GM21825 (cell line): ENCODE measurements around the gene CMPK1.
"Not testable (repeated sequence)": the region's sequence is repeated elsewhere in the genome, so short reads cannot be mapped to it uniquely, and the experiment has no call there.

Experiments used
- ATAC-seq: cut with Tn5 transposase; IDR thresholded peaks from one replicate; pipeline ENCODE4 v1.9.1; 2021; ENCODE audit warnings: mild to moderate bottlenecking, moderate library complexity; ENCODE audit not compliant: unreplicated experiment

The CMPK1 gene

DNA sequence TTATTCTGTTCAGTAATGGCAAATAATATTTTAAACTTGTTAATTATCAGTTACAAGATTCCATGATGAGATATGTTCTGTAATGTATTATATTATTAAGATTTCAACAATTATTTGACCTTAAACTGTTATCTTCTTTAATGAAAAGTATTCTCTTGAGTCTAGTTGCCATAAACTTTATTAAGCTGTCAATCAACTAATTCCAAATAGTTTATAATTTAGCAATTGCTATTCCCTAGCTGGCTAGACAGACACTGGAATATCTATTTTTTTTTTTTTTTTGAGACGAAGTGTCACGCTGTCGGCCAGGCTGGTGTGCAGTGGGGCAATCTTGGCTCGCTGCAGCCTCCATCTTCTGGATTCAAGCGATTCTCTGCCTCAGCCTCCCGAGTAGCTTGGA, 3.8 kb downstream of the CMPK1 start:
- ATAC-seq = no peak

DNA sequence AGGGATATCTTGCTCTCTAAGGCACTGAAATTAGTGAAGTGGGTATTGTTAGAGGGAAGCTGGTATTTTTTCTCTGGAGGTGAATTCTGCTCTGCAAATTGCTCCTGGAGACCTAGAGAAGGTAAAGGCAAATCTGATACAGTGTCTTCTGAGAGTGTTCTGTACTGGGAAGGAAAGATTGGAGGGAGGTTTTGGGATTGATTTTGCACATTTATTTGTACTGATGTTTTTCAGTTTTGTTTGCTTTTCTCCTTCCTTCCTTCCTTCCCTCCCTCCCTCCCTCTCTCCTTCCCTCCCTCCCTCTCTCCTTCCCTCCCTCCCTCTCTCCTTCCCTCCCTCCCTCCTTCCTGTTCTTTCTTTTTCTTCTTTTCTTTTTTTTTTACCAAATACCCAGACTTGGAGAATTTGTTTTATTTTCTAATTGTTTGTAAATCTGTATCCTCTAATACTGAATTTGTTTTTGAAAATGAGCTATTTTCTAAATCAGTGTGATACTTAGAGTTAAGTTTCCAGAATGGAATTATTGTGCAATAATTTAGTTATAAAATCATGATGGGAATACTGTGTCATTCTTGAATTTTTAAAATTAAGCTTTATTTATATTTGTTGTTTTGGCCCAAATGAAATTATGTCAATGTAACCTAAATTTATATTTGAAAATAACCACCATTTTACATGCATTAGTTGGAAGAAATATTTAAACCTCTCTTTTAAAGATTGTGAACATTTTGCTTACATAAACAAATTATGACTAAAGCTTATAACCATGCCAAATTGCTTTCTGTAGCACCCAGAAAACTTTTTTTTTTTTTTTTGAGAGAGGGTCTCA, 4.9 kb downstream of the CMPK1 start:
- no peak for ATAC-seq

DNA sequence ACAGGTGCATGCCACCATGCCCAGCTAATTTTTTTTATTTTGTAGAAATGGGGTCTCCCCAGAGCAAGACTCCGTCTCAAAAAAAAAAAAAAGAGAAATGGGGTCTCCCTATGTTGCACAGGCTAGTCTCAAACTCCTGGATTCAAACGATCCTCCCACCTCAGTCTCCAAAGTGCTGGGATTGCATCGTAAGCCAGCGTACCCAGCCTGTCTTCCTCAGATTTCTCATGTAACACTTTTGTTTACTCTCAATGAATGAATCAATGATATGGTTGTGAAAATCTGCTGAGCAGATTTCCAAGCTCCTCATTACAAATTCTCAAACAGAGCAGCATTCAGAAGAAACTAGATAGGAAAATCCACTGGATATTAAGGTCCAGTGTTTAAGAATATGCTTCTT, 6.6 kb downstream of the CMPK1 start:
- ATAC-seq = no peak

DNA sequence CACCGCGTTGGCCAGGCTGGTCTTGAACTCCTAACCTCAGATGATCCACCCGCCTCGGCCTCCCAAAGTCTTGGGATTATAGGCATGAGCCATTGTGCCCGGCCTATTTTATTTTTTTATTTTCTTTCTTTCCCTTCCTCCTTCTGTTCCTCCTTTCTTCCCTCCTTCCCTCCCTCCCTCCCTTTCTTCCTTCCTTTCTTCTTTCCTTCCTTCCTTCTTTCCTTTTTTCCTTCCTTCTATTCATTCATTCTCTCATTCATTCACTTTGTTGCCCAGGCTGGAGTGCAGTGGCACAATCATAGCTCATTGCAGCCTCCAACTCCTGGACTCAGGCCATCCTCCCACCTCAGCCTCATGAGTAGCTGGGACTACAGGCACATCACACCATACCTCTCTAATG, 13.4 kb downstream of the CMPK1 start:
- ATAC-seq = not testable (repeated sequence)

DNA sequence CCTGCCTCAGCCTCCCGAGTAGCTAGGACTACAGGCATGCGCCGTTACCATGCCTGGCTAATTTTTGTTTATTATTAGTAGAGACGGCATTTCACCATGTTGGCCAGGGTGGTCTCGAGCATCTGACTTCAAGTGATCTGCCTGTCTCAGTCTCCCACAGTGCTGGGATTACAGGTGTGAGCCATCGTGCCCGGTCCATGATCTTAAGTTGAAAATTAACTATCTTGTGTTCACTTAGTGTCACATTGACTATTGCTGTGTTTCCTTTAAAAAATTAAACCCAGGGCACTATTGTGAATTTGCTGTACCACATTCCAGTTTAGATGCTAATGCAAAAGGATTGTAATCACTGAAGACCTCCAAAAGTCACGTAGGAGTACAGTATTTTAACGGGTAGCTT, 14.1 kb downstream of the CMPK1 start:
- ATAC-seq = no peak

DNA sequence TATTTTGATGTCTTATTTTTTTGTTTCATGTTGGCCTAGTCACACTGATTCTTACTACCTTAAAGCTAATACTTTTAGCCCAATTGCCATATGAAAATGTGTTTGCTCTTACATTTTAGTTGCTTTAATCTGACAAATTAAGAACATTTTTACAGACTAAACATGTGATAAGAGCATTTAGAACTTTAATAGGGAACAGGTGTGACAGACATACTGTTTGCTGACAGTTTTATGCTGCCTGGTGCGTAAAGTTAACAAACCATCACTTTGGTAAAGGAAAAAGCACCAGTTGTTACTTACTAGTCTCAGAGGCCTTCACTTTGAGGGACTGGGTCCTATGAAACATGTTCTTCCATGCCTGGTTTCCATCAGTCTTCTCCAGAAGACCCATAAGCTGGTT, 14.7 kb downstream of the CMPK1 start:
- no peak for ATAC-seq

DNA sequence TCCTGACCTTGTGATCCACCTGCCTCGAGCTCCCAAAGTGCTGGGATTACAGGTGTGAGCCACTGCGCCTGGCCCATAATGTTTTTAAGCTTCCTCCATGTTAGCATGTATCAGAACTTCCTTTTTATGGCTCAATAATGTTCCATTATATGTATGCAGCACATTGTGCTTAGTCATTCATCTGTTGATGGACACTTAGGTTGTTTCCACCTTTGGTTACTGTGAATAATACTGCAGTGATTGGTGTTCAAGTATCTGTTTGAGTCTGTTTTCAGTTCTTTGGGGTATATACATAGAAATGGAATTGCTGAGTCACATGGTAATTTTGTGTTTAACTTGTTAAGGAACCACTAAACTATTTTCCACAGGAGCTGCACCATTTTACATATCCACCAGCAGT, 17.7 kb downstream of the CMPK1 start:
- ATAC-seq = no peak

DNA sequence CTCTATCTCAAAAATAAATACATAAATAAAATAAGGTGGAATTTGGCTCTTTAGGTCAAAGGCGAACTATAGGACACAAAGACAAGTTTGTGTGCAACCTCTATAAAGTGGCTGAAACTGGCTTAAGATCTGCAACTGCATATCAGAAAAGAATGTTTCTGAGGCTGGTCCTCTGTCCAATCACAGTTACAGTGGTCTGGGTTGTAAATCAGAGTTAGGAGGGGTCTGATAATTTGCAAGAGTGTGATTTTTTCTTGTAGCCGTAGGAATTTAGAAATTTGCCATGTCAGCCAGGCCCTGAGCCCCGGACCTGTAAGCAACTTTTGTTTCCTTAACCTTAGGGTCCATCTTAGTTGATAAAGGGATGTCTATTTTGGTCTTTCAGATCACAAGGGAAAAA, 27.8 kb downstream of the CMPK1 start:
- no peak for ATAC-seq

DNA sequence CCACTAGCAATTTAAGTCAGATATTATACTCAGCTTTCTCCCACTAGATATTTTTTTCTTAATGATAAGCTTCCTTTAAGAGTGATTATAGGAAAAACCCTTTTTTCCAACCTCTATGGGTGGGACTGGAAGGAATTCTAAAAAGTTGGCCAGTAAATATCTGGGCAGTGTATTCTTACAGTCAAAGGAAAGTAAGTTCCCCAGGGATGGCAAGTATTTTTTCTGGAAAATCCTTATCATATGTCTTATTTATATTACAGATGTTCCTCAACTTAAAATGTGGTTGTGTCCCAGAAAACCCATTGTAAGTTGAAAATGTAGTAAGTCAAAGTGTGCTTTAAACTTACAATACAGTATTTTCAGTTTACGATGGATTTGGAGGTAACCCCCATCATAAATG, 29.2 kb downstream of the CMPK1 start:
- no peak for ATAC-seq

DNA sequence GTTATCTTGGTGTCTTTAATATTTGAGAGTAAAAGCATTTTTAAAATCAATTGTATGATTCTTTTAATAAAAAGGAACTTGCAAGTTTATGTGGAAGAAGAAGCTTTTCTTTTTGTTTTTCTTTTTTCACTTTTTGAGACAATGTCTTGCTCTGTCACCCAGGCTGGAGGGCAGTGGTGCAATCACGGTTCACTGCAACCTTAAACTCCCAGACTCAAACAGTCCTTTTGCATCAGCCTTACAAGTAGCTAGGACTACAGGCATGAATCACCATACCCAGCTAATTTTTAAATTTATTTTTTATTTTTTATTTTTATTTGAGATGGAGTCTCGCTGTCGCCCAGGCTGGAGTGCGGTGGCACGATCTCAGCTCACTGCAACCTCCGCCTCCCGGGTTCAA, 34.1 kb downstream of the CMPK1 start:
- no peak for ATAC-seq

DNA sequence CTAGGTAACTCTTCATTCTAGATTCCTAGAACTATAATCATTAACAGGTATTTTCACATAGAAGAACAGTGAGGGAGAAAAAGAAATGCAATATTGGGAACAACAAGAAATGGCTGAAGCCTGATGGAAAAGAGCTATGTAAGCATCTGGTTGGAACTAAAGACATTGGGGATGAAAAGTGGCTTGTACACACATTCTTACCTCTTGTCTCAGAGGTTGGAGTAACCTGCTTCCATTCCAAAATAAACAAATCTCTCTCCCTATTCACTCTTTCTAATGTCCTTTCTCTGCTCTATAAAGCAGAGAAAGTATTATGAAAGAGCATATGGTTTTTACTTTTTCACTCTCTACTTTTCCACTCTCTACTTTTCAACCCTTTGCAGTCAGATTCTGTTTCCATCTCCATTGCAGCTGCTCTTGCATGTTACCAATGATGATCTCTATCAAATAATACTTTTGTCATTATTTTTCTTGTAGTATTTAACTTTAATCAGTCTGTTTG, 37.5 kb downstream of the CMPK1 start:
- ATAC-seq = no peak

DNA sequence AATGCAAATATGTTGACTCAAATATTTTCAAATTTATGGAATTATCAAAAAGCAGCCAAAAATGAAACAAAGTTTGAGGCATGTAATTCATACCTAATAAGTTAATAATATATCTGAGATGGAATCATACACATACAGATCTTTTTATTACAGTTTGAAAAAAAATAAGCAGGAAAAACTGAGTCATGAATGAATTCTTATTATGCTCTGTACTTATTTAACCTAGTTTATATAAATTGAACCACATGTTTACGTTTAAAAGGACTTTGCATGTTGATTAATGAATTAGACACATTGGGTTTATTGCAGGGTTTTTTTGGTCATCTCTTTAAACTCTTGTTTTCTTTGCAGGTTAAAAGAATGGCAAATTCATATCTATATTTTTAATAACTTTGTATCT, 40.9 kb downstream of the CMPK1 start:
- no peak for ATAC-seq

DNA sequence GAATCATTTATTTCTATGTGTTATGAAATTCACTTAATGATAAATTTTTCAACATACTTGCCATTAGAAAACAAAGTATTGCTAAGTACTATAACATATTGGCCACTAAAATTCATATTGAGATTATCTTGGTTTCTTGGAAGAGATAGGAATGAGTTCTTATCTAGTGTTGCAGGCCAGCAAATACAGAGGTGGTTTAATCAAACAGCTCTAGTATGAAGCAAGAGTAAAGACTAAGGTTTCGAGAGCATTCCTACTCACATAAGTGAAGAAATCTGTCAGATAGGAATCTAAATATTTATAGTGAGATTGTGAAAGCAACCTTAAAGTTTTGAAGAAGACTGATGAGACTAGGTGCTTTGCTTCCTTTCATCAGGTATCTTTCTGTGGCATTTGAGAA, 44.6 kb downstream of the CMPK1 start:
- no peak for ATAC-seq

DNA sequence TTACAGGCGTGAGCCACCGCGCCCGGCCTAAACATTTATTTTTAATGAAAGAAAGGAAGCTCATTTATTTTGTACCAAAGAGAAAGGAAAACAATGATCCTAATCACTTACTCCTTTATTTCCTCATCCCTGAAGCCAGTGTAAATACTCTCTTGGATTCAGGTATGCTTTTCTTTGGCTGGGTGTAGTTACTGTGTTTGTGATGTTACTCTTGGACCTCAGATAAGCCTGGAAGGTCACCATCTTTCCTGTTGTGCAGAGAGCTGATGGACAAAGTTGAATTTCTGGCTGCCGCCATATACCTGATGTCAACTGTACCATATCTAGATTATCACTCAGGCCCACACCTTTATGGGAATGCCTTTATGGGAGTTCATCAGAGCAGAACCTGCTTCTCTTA, 47.1 kb downstream of the CMPK1 start:
- ATAC-seq = no peak

DNA sequence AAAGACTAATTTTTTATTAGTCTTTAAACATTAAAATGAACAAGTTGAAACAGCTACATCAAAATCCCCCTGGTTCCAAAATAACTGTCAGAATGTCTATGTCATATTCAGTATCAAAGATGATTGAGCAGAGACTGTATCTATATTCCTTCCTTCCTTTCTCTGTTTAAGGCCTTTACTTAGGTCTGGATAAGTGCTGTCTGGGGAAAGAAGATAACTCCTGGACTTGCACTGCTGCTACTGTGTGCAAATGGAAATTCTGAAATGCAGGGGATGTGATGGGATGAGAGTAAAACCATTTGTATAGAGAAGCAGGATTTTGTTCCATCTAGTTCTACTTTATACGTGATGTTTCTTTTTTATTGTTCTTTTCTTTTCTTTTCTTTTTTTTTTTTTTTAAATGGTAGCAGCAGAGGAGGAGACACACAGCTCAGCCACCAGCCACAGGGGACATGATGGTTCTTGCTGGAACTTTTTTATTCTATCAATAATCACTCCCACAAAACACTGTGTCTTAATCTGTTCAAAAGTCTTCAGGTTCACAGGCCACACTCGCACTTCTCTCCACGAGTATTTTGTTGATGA, 48.9 kb downstream of the CMPK1 start:
- ATAC-seq = no peak

DNA sequence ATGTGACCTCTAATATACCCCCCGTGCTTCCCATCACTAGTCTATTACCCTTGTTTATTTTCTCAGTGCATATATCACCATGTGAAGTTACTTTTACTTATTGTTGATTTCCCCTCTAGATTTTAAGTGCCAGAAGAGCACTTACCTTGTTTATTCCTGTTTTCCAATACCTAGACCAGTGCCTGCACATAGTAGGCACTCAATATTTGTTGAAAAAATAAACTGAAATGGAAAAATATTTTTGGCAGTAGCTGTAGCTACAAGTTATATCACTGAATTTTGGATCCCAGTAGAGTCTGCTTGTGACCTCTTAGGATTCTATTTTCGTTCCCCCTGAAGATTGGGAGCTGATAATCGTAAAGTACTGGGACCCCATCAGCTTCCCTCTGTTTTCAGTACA, 50.5 kb downstream of the CMPK1 start:
- ATAC-seq = no peak

DNA sequence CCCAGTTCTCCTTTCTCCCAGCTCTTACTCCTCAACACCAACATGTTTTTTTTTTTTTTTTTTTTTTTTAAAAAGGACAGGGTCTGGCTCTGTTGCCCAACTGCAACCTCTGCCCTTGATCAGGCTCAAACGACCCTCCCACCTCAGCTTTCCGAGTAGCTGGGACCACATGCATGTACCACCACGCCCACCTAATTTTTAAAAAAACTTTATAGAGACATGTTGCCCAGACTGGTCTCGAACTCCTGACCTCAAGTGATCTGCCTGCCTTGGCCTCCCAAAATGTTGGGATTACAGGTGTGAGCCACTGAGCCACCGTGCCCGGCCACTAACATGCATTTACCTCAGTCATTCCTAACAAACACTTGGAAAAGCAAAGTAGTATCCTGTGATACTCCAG, 51.4 kb downstream of the CMPK1 start:
- ATAC-seq = no peak

DNA sequence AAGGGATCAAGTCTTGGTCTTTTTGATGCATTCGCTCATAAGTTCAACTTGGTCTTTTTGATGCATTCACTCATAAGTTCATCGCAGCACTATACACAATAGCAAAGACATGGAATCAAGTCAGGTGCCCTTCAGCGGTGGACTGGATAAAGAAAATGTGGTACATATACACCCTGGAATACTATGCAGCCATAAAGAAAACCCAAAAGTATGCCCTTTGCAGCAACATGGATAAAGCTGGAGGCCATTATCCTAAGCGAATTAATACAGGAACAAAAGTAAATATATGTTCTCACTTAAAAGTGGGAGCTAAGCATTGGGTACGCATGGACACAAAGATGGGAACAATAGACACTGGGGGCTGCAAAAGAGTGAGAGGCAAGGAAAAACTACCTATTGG, 52.7 kb downstream of the CMPK1 start:
- no peak for ATAC-seq

DNA sequence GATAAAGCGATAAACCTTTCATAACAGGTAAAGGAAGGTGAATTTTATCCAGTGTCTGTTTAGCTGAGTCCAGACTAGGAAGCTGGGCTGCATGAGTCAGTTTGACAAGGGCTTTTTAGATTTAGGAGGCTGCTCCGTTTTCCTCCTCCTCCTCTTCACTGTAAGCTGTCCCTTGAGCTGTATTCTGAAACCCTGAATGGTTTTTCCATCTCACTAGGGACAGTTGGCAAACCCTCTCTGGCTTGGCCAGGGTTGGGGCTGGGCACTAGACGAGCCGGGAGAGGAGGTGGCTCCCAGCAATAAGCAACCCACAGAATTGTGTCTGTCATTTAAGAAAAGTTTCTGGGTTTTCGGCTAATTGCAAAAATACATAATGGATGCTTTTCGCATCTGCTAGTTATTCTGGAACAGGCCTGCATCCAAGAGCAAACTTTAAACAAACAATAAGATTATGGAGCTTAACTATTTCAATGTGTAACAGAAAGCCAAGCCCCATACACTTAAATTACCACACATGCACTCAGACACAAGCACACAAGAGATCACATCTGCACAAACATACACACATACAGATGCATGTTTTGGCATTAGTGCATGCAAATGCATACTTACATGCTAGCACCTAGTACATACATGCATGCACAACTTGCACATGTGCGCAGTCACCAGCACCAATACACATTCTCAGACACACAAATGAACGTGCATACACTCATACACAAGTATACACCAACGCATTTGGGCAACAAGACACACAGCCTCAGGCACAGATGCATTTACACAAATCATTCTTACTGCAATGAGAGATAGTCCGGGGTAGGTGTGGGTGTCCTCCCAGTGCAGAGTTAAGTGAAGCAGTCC, 54.7 kb downstream of the CMPK1 start:
- no peak for ATAC-seq

DNA sequence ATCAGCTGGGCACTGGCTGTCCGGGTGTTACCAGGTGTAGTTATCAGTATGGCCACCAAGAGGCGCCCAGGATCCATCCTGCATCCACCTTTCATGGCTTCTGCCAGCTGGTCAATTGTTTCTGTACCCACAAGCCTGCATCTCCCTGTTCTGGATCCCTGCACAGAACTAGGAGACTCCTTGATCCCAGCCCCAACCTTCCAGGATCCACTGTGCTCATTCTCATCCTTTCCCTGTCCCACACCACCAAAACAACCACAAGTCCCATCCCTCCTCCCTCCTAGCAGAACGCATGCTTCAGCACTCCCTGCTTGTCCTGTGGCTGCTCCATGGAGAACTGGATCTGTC, 55.3 kb downstream of the CMPK1 start:
- ATAC-seq = no peak

DNA sequence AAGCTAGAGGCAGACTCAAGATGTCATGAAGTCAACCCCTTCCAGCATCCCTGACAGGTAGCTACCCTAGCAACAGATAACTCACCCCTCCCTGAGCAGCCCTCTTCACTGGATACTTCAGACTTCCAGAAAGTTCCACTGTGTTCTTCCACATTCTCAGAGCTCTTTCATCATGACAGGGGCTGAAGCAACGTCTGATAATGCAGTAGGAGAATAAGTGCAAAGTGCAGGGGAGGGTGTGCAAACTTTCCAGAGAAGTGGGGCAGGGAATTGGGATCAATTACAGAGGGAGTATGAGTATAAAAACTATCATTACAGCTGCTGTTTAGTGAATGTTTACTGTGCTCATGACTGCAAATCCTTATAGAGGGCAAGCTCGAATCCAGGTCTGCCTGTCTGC, 56.1 kb downstream of the CMPK1 start:
- ATAC-seq = no peak

DNA sequence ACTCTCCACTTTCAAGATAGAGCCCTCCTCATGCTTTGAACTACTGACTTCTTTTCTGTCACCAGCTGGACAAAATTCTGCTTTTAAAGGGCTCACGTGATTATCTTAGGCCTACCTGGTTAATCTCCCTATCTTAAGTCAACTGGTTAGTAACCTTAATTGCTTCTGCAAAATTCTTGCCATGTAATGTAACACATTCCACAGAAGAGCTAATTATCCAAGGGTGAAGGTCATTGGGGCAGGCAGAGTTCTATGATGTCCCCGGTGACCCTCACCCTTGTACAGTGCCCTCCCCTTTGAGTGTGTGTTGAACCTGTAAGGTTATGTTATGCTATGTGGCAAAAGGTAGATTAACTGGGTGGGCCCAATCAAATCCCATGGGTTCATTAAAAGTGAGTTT, 57.3 kb downstream of the CMPK1 start:
- ATAC-seq = no peak
